ENCODE data around the gene FGF8.

FGF8 gene, protein sequence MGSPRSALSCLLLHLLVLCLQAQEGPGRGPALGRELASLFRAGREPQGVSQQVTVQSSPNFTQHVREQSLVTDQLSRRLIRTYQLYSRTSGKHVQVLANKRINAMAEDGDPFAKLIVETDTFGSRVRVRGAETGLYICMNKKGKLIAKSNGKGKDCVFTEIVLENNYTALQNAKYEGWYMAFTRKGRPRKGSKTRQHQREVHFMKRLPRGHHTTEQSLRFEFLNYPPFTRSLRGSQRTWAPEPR

DNA sequence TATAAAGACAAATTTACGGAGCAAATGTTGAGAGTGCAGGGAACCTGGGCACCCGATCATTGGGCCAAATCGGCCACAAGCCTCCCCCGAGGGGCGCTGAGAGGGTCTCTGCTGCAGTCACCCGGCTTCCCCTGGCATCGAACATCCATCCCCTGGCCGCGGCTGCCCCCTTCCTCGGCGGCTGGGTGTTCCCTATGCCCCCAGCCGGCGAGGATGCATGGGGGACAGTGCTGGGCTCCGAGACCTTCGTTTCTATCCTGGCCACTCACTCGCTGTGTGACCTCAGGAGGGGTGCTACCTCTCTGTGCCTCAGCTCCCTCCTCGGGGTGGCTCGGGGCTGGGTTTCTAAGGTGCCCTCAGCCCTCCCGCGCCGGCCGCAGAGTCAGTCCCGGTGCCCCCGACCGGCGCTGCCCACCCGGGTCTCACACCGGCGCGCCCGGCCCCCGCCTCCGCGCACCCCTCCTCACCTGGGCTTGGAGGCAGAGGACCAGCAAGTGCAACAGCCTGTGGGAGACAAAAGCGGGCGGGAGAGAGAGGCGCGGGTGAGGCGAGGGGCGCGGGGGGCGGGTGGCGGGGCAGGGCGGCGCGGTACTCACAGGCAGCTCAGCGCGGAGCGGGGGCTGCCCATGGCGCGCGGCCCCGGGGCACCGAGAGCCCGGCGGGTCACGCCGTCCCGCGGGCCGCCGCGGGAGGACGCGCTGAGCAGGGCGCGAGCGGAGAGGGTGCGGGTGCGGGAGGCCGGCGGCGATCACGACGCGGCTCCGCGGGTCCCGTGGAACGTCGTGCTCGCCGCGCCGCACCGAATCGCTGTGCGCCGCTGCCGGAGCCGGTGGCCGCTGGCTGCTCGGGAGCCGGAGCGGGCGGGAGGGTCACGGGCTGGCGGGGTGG is at the start of gene FGF8:
TSS of gene FGF8 (minus strand) at position 842 of the 888 bp plus-strand sequence. CDS start at position 628, 214 bp downstream.
- peaks cover 30% of the 10 kb centered on the region for H3K4me1 Mint-ChIP-seq (ENCODE audit: low read depth)
- H3K9me3 Mint-ChIP-seq = no peaks in the 10 kb centered on the region
- no peak within 1 kb of the TSS for H3K4me3 Mint-ChIP-seq
- peaks cover 87% of the 10 kb centered on the region for H3K27me3 Mint-ChIP-seq
- no peaks in the 10 kb centered on the region for H3K36me3 Mint-ChIP-seq (ENCODE audit: low read depth)
- no peak within 1 kb of the TSS for H3K27ac Mint-ChIP-seq
- intact Hi-C loops (cut with micrococcal nuclease) = no loop called here

DNA sequence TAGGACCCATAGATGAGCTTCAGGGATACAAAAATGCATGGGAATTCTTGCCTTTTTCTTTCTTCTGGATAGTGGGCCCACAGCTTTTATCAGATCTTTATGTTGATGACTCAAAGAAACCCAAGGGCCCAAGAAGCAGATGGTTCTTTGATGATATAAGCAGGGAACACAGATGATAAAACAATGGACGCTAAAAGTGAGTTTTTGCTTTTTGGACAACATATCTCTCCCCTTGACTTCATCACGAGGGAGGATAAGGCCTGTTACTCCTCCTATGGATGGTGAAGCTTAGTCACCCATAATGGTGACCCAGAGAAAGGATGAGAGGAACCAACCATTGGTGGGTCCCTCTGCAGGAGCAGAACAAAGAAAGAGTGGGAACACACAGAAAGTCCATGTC is 48.8 kb upstream of the FGF8 start:
- H3K27me3 Mint-ChIP-seq = no peaks in the 10 kb centered on the region
- H3K36me3 Mint-ChIP-seq (ENCODE audit: low read depth) = peaks cover 40% of the 10 kb centered on the region
- peaks cover 9% of the 10 kb centered on the region for H3K4me1 Mint-ChIP-seq (ENCODE audit: low read depth)
- no peak overlapping the region for H3K4me3 Mint-ChIP-seq
- no peaks in the 10 kb centered on the region for H3K9me3 Mint-ChIP-seq
- H3K27ac Mint-ChIP-seq = no peak overlapping the region
- intact Hi-C loops (cut with micrococcal nuclease) = no loop called here

DNA sequence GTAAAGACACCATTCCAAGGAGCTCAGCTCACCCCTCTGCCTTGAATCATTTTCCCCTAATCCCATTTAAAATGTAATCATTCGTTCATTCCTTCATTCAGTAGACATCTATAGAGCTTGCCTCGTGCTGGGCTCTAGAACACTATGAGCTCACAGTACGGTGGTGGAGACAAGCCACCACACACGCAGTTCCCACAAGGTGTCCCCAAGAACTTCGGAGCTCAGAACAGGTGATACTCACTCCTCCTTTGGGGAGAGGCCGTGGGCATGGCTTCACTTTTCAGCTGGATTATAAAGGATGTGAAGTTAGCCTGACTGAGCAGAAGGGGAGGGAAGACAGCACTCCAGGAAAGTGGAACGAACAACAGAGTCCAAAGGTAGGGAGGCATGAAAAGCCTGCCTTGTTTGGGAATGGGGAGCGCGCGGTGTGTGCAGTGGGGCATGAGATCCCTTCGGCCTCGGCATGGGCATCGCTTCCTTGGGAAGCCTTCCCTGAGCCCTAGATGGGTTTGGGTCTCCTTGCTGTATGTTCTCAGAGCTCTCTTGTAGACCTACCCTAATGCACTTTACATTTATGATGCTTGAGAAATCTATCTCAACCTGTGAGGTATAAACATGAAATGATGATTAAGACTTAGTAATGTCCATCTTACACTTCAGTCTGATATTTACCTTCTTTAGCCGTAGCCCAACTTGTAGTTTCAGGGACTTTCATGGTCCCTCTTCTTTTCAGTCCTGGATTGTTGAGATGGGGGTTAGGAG is 43.1 kb upstream of the FGF8 start:
- Mint-ChIP-seq H3K9me3 (no peaks in the 10 kb centered on the region), H3K4me1 (ENCODE audit: low read depth) (peaks cover 34% of the 10 kb centered on the region), H3K4me3 (peak overlapping the region; percentile 97), H3K36me3 (ENCODE audit: low read depth) (peaks cover 39% of the 10 kb centered on the region), H3K27me3 (no peaks in the 10 kb centered on the region), H3K27ac (peak overlapping the region; percentile 99)
- intact Hi-C loops (cut with micrococcal nuclease) = loop anchor here (5.0 kb wide), 1 partner anchor 37 kb away; the partner anchor contains the start of gene NPM3

DNA sequence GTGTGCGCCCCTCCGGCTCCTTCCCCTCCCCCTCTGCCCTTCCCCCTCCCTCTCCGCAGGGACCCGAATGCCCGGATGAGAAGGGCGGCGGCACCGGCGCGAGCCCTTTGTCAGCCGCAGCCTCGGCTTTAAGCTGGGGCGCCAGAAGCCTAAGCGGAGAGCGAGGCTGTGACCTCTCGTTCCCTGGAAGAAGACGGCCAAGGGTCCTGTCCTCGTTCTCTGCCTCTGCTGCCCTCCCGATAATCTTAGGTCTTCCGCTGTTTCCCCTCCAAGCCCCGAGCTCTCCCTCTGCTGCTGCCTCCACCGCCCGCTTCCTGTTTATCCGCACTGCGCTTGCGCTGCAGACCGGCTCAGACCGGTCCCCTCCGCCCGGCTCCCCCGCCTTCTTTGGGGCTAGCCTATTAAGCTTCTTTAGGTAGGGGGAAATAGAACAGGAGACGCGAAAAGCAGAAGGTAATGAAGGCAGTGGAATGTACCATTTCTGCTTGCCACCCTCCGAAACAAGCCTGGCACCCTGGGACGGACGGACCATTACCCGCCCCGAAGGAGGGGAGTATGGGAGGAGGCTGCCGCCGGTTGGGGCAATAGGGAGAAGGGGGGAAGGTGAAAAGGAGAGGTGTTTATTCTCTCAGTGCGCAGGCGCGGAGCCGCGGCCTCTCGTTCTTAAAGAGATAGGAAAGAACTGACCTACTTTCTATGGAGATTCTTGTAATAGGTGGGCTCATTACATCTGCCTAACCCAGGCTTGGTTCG is 42.4 kb upstream of the FGF8 start, which contains the start of gene OGA:
TSS of gene OGA (minus strand) at position 326 of the 753 bp plus-strand sequence. CDS start 422 bp downstream, outside the sequence.
- Mint-ChIP-seq H3K4me3 (peak within 1 kb of the TSS; percentile 97), H3K9me3 (no peaks in the 10 kb centered on the region), H3K27me3 (no peaks in the 10 kb centered on the region), H3K4me1 (ENCODE audit: low read depth) (peaks cover 37% of the 10 kb centered on the region), H3K27ac (peak within 1 kb of the TSS; percentile 99), H3K36me3 (ENCODE audit: low read depth) (peaks cover 43% of the 10 kb centered on the region)
- intact Hi-C loops (cut with micrococcal nuclease) = loop anchor here (5.0 kb wide), 1 partner anchor 36 kb away; the partner anchor contains the start of gene NPM3

DNA sequence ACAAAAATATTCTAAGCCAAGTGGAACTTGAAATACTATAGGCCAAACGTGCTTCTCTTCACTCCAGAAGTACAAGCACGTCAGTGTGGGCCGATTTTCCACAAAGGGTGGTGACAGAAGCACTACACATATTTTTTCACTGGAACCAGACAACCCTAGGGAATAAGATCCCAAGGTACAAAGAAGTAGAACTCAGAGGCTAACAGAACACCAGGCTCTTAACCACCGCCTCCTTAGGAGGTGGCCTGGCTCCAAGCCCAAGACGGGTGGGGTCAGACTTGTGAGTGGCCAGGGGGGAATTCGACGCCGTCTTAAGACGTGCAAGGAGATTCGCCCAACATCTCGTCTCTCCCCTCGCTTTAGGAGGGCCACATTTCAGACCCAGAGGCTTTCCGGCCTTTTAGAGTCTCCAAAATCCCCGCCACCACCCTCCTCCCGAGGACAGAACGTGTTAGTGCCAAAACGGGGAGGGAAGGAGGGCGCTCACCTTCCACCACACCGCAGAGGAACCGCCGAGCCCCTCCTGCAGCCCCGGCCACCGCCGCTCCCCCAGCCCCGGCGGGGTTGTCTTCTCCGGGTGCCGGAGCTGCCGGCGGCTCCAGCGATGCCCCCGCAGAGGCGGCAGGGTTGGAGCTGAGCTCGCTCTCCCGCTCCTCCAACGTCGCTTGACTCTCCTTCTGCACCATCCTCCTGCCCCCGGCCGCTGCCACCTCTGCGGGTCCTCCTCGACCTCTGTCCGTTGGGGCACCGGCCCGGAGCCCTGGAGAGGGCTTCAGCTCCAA is 41.6 kb upstream of the FGF8 start:
- Mint-ChIP-seq H3K27me3 (no peaks in the 10 kb centered on the region), H3K27ac (peak overlapping the region; percentile 99), H3K9me3 (no peaks in the 10 kb centered on the region), H3K4me3 (peak overlapping the region; percentile 97), H3K4me1 (ENCODE audit: low read depth) (peaks cover 37% of the 10 kb centered on the region), H3K36me3 (ENCODE audit: low read depth) (peaks cover 47% of the 10 kb centered on the region)
- intact Hi-C loops (cut with micrococcal nuclease) = loop anchor here (2.0 to 5.0 kb wide), 2 partner anchors 19 to 35 kb away; partner anchors contain the start of gene NPM3

DNA sequence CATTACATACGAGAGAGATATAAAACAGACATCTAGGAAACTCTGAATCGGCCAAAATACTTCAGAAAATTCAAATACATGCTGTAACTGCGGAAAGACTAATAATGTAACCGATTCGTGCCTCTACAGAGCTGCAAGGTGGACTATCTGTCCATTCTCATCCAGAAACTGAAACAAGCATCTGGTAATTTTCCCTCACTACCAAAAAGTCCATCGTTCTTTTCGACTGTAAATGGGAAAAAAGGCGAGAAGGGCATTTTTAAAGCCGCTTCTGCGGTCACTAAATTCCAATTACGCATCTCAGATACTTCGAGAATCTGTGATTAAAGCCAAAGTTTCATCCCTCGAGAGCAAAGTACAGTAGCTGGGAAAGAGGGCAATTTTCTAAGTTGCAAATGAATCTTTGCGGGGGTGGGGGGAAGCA is 41.0 kb upstream of the FGF8 start:
- intact Hi-C loops (cut with micrococcal nuclease) = loop anchor here (2.0 to 5.0 kb wide), 2 partner anchors 20 to 35 kb away; partner anchors contain the start of gene NPM3
- peak overlapping the region; percentile 97 for H3K4me3 Mint-ChIP-seq

DNA sequence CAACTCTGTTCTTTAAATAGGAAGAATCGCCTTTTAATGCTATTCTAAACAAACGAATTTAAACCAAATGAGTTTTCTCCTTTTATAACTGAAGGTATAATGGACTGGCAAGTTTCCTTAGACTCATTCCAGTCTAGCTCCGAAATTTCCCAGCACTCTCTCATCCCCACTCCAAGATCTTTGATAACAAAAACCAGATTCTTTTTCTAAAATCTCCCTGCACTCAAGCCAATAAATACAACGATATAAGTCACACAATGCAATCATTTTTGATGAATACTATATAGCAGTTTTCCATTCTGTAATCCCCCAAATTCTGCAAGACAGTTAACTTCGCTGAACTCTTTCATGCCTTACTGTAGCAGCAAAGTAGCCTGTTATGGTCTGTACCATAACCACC is 40.5 kb upstream of the FGF8 start:
- H3K27ac Mint-ChIP-seq = peak overlapping the region; percentile 99
- H3K4me1 Mint-ChIP-seq (ENCODE audit: low read depth) = peaks cover 37% of the 10 kb centered on the region
- peaks cover 53% of the 10 kb centered on the region for H3K36me3 Mint-ChIP-seq (ENCODE audit: low read depth)
- intact Hi-C loops (cut with micrococcal nuclease) = loop anchor here (2.0 to 5.0 kb wide), 2 partner anchors 20 to 34 kb away; partner anchors contain the start of gene NPM3
- no peaks in the 10 kb centered on the region for H3K27me3 Mint-ChIP-seq
- H3K9me3 Mint-ChIP-seq = no peaks in the 10 kb centered on the region
- H3K4me3 Mint-ChIP-seq = peak overlapping the region; percentile 97

More for the DNA sequence above, 41.0 kb upstream of the FGF8 start:
- Mint-ChIP-seq H3K27me3 (no peaks in the 10 kb centered on the region), H3K36me3 (ENCODE audit: low read depth) (peaks cover 49% of the 10 kb centered on the region), H3K4me1 (ENCODE audit: low read depth) (peaks cover 37% of the 10 kb centered on the region), H3K9me3 (no peaks in the 10 kb centered on the region), H3K27ac (peak overlapping the region; percentile 99)

DNA sequence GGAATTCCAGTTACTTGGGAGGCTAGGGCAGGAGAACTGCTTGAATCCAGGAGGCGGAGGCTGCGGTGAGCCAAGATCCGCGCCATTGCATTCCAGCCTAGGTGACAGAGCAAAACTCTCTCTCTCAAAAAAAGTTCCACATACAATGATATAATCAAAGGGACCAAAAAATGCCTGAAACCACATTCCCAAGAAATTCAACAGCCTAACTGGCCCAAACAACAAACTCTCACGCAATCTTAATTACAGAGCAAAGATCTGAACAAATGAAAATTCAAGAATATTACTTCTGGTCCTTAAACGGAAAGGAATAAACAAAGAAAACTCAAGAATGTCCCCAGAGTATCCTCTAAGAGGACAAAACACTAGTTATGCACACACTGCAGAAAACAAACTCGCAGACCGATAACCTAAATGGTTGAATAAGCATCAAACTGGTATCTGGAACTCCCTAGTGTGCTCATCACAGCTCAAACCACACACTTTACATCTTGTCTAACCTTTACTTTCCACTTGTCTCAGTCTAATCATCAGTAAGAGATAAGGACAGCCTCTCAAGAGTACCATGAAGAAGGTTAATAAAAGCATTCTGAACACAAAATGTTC is 38.7 kb upstream of the FGF8 start:
- H3K4me3 Mint-ChIP-seq = peak overlapping the region; percentile 31
- intact Hi-C loops (cut with micrococcal nuclease) = loop anchor here (5.0 kb wide), 1 partner anchor 32 kb away; the partner anchor contains the start of gene NPM3
- no peak overlapping the region for H3K27ac Mint-ChIP-seq
- no peaks in the 10 kb centered on the region for H3K9me3 Mint-ChIP-seq
- no peaks in the 10 kb centered on the region for H3K27me3 Mint-ChIP-seq
- H3K4me1 Mint-ChIP-seq (ENCODE audit: low read depth) = peaks cover 37% of the 10 kb centered on the region
- H3K36me3 Mint-ChIP-seq (ENCODE audit: low read depth) = peaks cover 71% of the 10 kb centered on the region

DNA sequence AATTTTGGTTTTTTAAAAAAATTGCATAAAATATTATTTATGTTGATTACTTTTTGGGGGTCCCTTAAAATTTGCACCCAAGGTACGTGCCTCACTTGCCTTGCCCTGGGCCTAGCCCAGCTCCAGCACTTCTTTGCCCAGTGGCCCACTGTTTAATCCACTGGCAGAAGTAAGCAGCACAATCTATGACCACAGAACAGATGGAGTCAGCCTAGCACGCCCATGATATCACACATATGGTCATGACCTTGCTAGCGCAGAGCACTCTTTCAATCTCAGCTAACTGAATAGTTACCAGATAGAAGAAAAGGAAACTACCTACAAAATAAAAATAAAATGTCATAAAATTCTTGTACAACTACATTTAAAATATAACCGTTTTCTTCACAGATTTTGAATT is 36.7 kb upstream of the FGF8 start:
- intact Hi-C loops (cut with micrococcal nuclease) = no loop called here
- H3K36me3 Mint-ChIP-seq (ENCODE audit: low read depth) = peaks cover 76% of the 10 kb centered on the region
- no peaks in the 10 kb centered on the region for H3K9me3 Mint-ChIP-seq
- H3K4me3 Mint-ChIP-seq = no peak overlapping the region
- H3K27ac Mint-ChIP-seq = no peak overlapping the region
- peaks cover 28% of the 10 kb centered on the region for H3K4me1 Mint-ChIP-seq (ENCODE audit: low read depth)
- H3K27me3 Mint-ChIP-seq = no peaks in the 10 kb centered on the region

DNA sequence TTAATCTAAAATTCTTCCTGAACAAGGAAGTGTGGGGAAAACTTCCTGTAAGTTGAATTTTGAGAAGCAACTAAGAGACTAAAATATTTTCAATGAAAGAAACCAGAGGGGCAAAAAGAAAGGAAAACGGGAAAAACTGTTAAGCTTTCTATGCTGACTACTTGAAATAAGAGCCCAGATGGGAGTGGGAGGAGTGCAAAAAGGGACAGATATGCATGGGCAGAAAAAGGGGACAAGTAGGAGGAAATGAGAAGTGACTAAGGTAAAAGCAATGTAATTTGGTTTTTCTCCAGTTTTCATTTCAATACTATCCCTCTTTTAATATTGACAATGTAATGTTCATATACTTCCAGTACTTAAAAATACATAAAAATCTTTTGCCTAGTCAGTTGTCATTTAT is 31.2 kb upstream of the FGF8 start:
- H3K9me3 Mint-ChIP-seq = no peaks in the 10 kb centered on the region
- H3K27me3 Mint-ChIP-seq = no peaks in the 10 kb centered on the region
- peaks cover 7% of the 10 kb centered on the region for H3K4me1 Mint-ChIP-seq (ENCODE audit: low read depth)
- no peak overlapping the region for H3K27ac Mint-ChIP-seq
- intact Hi-C loops (cut with micrococcal nuclease) = no loop called here
- peaks cover 90% of the 10 kb centered on the region for H3K36me3 Mint-ChIP-seq (ENCODE audit: low read depth)
- H3K4me3 Mint-ChIP-seq = no peak overlapping the region

DNA sequence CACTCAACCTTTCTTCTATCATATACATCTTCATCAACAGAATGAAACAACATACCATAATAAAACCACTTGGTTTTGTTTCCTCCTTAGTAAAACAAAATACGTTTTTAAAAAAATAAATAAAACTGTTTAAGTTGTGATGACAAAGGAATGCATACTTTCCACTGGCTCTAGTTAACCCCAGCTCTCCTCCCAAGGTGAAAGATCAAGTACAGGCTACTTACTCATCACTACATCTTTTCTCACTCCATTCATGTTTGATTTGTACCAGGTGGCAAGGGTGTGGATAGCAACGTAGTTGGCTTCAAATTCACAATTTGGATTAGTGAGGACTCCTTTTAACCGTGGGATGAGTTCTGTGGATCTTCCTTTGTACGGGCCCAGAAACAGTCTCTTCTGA is 27.6 kb upstream of the FGF8 start:
- intact Hi-C loops (cut with micrococcal nuclease) = no loop called here
- Mint-ChIP-seq H3K27ac (no peak overlapping the region), H3K27me3 (no peaks in the 10 kb centered on the region), H3K9me3 (no peaks in the 10 kb centered on the region), H3K4me1 (ENCODE audit: low read depth) (peaks cover 11% of the 10 kb centered on the region), H3K4me3 (no peak overlapping the region), H3K36me3 (ENCODE audit: low read depth) (peaks cover 92% of the 10 kb centered on the region)

DNA sequence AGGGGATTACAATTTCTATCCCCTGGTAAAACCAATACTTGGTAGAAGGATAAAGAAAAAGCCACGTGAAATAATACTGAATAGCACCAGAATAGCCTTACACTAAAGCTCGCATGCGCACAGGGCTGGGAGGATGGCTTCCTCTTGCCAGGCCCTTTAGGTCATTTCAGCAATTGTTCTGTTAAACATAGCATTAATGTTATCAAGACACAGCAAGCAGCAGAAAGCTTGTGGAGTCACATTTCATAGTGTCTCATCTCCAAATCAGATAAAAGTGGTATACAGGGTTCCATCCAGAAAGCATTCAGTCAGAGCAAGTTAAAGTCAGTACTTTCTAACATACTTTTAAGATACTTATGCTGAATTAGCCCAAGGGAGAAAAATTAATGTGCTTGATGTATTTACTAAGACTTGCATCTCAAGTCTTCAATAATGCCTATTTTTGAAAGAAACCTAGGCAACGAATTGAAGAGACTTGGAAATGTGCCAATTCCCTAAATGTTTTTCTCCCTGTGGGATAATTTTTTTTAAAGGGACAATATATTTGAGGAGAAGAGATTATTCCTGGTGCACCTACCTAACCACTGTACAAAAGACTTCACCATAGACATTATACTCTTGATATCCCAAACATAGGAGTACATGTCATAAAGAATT is 21.6 kb upstream of the FGF8 start:
- no peak overlapping the region for H3K27ac Mint-ChIP-seq
- intact Hi-C loops (cut with micrococcal nuclease) = no loop called here
- H3K27me3 Mint-ChIP-seq = no peaks in the 10 kb centered on the region
- peaks cover 6% of the 10 kb centered on the region for H3K4me1 Mint-ChIP-seq (ENCODE audit: low read depth)
- no peaks in the 10 kb centered on the region for H3K9me3 Mint-ChIP-seq
- H3K36me3 Mint-ChIP-seq (ENCODE audit: low read depth) = peaks cover 96% of the 10 kb centered on the region
- no peak overlapping the region for H3K4me3 Mint-ChIP-seq

Measured in dendritic cell treated with granulocyte-macrophage colony-stimulating factor and Interleukin-4, amounts not matched to agents 40 ng/mL and 50 ng/mL, for 4 days (primary cell).